ENCODE results near the gene FGD6.

GRCh38 chr12:95073698-95074520 is 143.4 kb downstream of the FGD6 start:
- no peak for TF ChIP-seq POLR2A (IDR thresholded peaks at IDR 0.05)
- peak in 4 of 7 experiments; percentile 70 to 90 (median 80) for TF ChIP-seq CTCF (IDR thresholded peaks at IDR 0.05)

Data from body of pancreas (tissue), 4 donors.